Posterior cingulate gyrus (tissue), 11 donors: Measurements from ENCODE around the gene SMOC1.
A peak's percentile ranks its signal among the peaks of the same experiment; 100 is the strongest.

Experiments
- DNase-seq, 10 donors: peaks; one replicate each; pipeline versions ENCODE4 v3.0.0 to v3.0.0-alpha.2; 2020 to 2021; ENCODE audit warnings: mixed read lengths in 3 of 10
- intact Hi-C: fragments of 100-400 bp; cut with DNase I; formaldehyde crosslinking; loops from one replicate; pipeline ENCODE4 v1.15.1; 2023

The SMOC1 gene

DNA sequence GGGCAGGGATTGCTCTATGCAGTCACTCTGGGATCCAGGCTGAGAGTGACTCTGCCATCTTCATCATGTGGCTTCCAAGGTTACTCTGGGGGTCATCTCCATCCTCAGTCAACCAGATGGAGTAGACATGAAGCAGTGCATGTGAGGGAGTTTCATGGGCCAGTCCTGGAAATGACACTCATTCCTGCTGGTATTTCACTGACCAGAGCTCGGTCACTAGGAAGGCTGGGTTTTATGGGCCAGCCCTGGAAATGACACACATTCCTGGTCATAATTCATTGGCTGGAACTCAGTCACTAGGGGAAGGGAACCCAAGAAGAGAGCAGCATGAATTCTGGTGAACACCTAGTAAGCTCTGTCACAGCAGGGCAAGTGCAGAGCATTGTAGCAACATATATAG, 144.7 kb downstream of the SMOC1 start:
- intact Hi-C loops: no loop called here
- DNase-seq: no peak

DNA sequence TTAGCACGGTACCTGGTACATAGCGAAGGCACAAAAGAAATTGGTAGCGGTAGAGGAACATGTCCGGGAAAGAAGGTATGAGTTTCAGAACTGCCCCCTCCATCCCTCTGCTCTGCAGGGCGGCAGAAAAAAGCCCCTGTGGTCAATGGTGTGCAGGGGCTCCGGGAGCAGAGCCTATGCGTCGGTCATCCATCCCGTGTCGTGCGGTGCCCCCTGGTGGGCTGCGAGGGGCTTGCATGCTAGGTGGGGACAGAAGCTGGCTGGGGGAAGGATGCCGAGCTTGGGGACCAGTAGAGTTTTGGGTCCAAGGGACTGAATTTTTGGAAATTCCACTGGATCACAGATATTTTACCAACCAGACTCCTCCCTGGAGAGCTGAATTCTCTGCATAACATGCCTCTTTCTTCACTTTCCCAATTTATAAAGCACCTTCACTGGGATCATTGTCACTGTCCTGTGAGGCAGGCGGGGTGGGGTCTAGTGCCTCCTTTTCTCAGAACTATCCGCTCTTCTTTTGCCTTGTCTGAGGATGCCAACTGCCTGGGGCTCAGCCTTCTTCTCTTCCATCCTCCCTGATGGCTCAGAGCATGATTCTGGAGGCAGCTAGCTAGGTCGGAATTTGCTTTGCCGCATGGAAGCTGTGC, 148.7 kb downstream of the SMOC1 start:
- peak; percentile 60 to 96 (median 84) for DNase-seq
- intact Hi-C loops: loop anchor here (1.0 to 2.0 kb wide), 2 partner anchors 151 to 210 kb away; no protein-coding TSS in a partner anchor

DNA sequence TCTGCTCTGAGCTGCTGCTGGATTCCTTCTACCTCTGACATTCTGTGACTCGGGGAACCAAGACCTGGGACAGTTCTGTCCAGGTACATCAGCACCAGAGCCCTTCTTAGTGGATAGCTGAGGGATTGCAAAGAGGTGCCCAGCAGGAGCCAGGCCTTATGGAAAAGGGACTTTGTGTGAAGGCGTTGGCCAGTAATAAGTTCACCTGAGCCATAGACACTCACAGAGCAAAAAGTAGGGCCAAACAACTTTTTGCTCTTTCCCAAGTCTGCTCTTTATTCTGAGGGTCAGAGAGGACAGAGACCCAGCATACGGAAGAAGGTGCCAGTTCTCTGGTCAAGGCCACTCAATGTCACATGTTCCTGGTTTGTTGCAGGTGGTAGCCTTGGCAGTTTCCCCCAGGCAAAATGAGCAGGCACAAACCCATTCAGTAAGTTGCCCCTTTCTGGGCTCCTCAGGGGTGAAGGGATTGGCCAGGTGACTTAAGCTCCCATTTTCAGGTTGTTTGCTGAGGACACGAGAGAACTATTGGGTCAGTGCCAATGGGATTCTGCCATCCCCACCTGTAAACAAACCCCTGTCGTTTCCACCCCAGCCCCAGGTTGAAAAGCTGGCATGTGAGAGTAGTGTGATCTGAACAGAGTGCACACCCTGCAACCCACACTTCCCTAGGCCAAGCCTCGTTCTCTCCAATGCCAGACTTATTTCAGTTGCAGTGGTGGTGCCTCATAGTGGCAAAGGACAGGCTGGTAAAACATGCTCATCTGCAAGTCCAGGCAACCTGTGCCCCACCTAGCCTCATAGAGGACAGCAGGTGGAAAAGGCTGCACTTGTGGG, 150.3 kb downstream of the SMOC1 start:
- intact Hi-C loops: loop anchor here (2.0 kb wide), 1 partner anchor 153 kb away; no protein-coding TSS in a partner anchor
- DNase-seq: no peak

DNA sequence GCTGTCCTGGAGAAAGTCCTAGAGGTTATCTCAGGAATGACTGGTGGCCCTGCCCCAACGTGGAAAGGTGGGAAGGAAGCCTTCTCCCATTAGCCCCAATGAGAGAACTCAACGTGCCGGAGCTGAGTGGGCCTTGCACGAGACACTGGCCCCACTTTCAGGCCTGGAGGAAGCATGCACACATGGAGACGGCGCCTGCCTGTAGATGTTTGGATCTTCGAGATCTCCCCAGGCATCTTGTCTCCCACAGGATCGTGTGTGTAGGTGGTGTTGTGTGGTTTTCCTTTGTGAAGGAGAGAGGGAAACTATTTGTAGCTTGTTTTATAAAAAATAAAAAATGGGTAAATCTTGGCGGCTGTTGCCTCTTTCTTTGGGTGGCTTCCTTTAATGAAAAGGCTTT, 152.8 kb downstream of the SMOC1 start:
- peak in 2 of 10 donors; percentile 40 to 86 for DNase-seq

DNA sequence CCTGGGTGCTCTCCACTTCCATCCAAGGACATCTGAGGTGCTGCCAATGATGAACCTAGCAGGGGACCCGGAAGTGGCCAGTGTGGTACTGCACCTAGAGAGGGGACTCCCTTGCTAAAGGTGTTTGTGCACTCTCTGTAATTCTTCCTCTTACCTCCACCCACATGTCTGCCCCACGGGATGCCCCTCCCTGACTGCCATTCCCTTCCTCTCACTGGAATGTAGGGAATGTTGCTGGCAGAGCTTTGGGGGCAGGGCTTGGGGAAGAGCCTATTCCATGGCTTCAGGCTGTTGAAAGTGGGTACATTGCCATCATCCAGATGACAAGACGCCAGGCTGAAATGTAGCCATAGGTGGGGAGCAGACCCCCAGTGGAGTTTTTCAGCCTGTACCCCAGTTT, 153.2 kb downstream of the SMOC1 start:
- no peak for DNase-seq
- intact Hi-C loops: no loop called here

More for the DNA sequence above, 152.8 kb downstream of the SMOC1 start:
- intact Hi-C loops: no loop called here

DNA sequence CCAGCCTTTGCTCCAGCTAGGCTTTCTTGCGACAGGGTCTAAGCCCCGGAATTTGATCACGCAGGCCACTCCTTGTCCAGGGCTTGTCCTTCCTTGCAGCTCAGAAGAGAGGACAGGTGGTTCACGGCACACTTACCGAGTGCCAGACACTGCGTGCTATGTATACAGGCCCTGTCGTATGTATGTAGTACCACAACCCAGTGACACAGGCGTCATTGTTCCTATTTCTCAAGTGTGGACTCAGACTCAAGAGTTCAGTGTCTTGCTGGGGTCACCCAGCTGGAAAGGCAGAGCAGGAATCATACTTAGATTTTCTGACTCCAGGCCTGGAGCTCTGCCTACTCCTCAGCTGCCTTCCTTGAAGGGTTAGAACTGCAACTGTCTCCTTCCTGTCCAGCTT, 153.9 kb downstream of the SMOC1 start:
- intact Hi-C loops: no loop called here
- no peak for DNase-seq

DNA sequence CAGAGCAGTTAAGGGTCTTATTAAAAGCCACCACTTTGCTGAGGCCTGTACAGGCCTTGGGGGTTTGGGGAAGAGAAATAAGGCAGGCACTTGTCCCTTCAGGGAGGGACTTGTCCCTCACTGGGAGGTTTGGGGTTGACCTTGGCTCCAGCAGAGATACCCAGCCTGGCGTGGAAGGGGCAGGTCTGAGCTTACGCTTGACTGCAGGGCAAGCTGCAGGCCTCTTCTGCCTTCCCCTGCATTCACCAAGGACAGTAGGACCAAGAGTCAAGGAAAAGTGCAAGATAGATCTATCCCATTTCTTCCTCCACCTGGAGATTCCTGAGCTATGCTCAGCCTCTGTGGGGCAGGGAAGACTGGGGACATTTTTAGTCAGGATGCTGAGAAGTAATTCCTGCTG, 154.3 kb downstream of the SMOC1 start:
- DNase-seq: no peak
- intact Hi-C loops: no loop called here

DNA sequence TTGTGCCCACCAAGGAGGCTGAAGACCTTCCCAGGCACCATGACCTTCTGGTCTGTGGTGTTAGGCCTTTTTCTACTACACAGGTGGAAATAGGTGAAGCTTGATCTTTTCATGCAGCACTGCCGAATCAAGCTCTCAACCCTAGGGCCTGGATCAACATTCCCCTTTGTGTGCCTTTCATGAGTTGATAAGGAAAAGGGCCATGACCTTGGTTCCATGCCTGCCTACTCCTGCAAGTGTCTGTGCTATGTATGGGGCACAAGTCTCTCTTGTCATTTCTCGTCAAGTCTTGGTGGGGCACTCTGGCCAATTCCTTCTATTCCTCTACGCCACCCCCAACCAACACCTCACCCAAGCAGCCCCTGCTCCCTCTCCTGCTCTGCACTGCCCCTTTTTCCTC, 155.0 kb downstream of the SMOC1 start:
- DNase-seq: no peak
- intact Hi-C loops: no loop called here

DNA sequence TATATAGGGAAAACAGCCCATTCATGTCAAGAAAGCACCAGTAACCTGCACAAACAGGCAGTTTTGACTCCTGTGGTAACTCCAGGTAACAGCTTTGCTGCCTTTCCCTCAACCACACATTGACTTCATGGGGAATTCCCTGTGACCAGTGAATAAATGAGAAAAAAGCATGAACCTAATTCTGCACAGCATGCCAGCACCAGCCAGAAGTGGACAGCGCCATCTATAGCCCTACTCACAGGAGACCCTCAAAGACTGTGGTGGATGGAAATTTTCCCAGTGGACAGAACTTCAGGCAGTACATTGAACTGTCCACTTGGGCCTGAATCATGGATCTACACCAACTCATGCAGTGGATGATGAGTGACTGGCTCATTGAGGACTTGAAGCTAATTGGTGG, 157.4 kb downstream of the SMOC1 start:
- DNase-seq: no peak
- intact Hi-C loops: no loop called here

DNA sequence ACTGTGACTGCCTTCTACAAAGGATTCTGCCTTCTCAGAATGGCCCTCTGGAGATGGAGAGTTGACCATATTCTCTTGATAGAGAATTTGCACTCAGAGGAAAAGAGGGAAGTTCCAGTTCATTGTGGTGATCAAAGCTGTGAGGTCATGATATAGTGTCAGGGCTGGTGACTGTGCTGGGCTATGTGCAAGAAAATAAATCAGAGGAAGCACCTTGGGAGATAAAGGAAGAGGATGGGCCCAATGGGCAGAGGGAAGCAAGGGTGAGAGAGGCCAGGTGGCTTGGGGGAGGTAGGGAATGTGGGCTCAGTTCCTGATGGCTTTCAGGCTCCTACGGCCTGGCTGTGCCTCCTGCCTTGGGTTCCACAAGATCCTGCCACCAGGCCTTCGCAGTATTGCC, 163.8 kb downstream of the SMOC1 start:
- DNase-seq: no peak
- intact Hi-C loops: no loop called here

DNA sequence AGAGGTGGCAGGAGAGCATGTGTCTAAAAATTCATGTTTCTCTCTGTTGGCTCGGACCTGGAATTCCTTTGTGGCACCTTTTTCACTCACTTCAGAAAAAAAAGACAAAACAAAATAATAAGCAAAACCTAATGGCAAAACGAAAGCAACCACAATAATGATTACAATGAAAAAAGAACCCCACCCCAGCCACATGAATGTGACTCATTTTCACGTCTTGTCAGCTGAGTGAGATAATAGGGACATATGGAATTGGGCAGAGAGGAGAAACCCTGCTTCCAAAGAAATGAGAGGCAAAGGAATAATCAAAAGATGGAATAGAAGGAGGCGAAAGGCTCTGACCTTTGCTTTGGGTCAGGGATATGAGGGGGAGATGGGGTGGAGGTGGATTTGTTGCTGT, 166.1 kb downstream of the SMOC1 start:
- DNase-seq: no peak
- intact Hi-C loops: loop anchor here (5.0 kb wide), 1 partner anchor 272 kb away; no protein-coding TSS in a partner anchor

DNA sequence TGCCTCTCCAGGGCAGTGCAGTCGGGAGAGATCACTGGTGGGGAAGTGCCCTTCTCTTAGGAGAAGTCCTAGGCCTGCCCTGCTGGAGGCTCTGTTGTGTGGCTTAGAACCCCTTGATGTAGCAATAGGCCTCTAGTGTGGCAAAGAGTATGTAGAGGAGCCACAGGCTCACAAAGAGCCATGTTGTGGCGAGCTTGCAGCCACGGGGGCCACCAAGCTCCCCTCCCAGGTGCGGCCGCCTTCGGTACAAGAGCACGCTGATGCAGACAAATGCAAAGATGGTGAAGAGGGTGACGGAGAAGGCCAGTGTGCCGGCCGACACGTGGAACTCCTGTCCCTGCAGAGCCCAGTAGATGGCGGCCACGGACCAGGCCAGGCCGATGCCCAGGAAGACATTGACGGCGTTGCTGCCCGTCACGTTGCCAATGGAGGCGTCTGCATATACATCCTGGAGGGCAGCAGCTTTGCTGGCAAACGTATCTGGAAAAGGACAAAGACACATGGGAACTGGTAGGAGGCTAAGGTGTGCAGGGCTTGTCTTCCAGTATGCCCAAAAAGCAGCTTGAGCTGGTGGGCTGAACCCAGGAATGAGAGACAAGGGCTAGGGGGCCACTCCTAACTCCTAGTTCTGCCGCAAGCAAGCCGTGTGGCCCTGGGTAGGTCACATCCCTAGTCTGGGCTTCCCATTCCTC, 166.8 kb downstream of the SMOC1 start:
- intact Hi-C loops: loop anchor here (5.0 kb wide), 1 partner anchor 271 kb away; no protein-coding TSS in a partner anchor
- peak; percentile 64 to 97 (median 82) for DNase-seq

DNA sequence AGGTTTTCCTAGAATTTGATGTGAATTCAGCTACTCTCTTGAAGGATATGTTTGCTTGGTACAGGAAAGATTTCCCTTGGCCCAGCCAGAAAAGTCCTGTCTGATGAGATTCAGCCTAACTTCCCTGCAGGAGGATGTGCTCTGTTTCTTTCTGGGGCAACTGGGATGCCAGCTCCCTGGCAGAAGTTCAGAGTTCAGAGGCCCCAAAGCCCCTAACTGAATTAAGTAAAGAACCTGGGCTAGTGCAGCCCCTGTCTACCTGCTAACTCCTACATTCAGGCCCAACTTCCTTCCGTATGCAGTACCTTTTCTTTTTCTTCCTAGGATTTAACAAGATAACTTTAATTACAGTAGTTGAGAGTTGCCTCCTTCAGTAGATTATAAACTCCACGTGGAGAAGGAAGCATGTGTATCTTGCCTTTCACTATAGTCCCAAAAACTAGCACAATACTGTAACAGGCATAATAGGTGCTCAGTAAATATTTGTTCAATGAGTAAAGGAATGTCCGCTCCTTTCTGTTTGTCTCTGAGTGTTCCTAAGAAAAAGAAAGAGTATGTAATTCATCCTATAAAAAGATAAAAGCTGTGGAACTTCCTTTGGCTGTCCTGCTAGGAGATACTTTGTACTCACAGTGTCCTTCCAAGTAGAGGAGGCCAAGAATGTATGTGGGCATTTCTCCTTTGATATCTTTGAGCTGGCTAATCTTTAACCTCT, 168.5 kb downstream of the SMOC1 start:
- intact Hi-C loops: loop anchor here (5.0 kb wide), 1 partner anchor 270 kb away; no protein-coding TSS in a partner anchor
- DNase-seq: no peak

DNA sequence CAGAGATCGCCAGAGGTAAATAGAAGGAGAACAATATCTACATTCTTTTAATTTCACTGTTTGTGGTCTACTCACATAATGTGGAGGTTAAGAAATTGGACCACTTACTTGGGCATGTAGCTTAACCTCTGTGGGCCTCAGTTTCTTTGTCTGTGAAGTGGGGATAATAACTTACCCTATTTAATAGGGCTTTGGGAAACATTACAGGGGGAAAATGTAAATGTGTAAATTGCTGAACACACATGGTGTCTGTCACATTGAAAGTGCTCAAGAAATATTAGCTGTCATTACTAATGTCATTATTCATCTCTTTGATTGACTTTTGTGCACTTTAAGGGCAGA, 169.1 kb downstream of the SMOC1 start:
- intact Hi-C loops: loop anchor here (5.0 kb wide), 1 partner anchor 269 kb away; no protein-coding TSS in a partner anchor
- no peak for DNase-seq

DNA sequence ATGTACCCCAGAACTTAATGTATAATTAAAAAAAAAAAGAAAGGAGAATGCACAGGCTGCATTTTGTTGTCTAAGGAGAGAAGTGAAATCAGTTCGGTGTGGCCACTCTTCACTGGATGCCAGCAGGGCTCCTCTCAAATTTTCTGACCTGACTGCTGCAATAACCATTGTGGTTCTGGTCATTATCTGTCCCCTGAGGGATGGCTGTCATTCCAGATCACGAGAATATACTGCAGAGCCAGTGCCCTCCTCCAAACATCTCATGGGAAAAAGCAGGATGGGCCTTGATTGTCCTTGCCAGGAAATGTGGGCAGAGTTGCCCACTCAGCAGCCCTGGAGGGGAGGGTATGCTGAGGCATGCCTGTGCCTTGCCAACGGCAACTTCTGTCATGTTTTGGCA, 170.4 kb downstream of the SMOC1 start:
- intact Hi-C loops: loop anchor here (5.0 kb wide), 1 partner anchor 268 kb away; no protein-coding TSS in a partner anchor
- DNase-seq: no peak

DNA sequence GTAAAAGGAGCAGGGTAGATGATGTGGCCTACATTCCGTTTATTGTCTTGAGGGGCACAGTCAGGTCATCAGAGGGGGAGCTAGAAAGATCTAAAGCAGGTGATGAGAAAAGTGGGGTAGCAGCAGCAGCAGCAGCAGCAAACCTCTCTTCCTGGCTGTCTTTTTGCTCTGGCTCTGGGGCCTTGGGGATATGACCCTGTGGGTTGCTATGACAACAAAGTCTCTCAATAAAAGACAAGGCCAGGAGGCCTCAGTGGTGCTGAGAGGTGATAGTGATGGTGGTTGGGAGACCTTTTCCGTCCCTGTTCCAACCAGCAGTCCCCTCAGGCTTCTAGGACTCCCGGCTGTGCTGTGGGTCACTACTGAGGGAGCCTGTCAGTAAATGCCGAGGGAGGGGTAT, 170.9 kb downstream of the SMOC1 start:
- intact Hi-C loops: no loop called here
- no peak for DNase-seq

DNA sequence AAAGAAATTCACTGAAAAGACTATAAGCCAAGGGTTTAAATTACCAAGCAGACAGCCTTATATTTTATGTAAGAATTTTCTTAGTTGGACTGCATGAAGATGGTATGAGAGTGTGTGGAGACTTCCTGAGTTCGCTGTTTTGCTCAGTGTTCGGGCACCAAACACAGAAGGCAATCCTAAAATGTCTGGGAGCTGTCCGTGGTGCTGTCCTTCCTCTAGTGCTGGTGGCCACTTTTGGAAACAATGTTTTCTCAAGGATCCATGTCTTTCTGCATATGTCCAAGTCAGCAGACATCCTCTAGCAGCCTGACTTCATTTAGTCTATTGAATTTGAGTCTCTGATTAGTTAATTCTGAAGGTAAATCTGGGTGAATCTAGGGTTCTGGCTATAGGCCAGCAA, 173.8 kb downstream of the SMOC1 start:
- intact Hi-C loops: no loop called here
- no peak for DNase-seq

DNA sequence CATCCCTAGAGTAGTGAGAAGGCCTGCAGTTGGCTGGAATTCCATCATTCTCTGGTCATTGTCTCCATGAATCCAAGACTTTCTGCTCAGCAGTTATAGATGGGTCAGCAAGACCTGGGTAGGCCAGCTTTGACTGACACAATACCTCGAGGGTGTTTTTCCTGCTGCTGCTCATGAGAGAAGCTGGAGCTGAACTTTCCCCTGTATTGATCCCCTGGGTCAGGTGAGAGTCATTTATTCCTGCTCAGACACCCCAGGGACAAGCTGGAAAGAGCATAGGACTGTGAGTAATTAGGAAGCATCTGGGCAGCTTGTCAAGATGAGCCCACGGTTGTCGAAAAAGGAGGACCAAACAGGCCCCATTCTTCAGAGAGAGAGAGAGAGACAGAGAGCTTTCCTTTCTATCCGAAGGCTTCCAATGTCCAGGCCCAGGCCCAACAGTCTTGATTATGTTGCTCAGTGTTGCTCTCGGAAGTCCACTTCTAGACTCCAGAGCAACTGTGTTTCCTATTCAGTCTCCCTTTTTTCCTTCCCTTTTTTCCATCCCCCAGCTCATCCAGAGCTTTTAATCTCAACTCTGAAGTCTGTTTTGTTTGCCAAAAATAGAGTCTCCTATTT, 178.4 kb downstream of the SMOC1 start:
- no peak for DNase-seq
- intact Hi-C loops: no loop called here

DNA sequence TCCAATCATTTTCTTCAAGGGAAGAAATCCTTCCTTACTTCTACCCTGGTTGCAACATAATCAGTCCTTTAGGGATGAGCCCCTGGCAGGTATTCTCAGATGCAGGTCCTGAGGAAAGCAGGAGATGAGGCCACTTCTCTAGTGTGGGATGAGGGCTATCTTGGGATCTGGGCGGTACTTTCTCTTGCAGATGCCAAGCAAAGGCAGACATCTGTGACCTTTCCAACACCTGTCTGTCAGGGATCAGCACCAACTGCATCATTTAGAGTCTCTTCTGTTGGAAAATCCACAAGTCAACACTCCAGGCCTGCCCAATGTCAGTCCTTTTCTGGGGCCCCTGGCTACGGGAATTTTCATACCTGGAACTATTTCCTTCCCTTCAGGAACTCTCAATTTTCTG, 180.3 kb downstream of the SMOC1 start:
- intact Hi-C loops: no loop called here
- no peak for DNase-seq

DNA sequence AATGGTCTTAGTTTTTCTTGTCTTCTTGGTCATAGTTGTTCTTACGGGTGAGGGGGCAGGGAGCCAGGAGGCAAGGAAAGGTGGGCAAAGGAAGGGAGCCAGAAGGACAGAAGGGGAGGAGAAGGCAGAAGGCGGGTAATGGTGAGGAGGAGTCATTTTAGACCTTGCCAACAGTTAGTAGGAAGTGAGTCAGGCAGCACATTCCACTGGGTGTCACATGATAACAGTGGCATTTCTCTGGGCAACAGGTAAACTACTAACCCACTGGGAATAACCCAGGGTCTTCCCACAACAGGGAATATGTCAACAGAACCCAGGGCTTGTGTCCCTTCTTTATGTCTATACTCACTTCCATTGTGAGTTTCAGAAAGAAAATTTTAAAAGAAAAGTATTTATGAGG, 181.9 kb downstream of the SMOC1 start:
- intact Hi-C loops: no loop called here
- no peak for DNase-seq
